DOHH2 (cell line): ENCODE data around the gene DSC2.

ENCODE experiments used
- EZH2phosphoT487 ChIP-seq: fragments of 200-600 bp; sonication (generic); IDR thresholded peaks from 2 replicates; pipeline ENCODE4 v1.6.1; 2017; ENCODE audit warnings: borderline replicate concordance, mild to moderate bottlenecking, antibody characterized with exemption, low read length, moderate library complexity, mixed read lengths
- TF ChIP-seq, protein P1 (sequence below): fragments of 200-600 bp; sonication (generic); IDR thresholded peaks from one replicate; pipeline ENCODE4 v1.5.1; 2014; ENCODE audit warnings: antibody characterized with exemption, mild to moderate bottlenecking, low read depth, low read length; ENCODE audit not compliant: poor library complexity, severe bottlenecking

DNA sequence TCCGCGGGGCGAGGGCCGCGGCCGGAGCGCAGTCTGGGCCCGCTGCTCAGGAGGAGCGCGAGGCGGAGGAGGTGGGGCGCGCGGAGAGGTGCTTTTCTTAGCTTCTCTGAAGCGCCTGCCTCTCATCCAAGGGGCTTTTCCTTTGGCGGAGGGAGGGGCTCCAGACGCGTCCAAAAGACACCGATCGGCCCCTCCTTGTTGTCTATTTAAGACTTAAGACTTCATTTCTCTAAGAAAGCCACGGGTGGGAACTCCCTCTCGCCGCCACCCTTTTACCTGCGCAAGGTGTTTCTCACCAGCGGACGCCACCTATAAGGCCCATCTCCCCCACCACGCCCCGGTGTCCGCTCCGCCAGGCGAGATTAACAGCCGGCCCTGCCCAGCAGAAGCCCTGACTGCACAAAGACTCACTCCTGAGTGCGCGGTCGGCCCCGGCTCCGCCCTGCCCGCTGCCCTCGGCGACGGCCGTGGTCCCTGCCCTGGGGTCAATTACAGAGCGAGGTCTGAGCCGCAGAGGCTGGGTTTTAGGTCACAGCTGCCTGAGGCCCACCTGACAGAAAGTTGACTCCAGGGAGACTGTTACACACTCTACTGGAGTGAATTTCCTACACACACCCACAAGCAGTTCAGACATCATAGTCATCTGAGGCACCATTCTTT lies at the start of gene DSC2:
- TF ChIP-seq, protein P1, sequence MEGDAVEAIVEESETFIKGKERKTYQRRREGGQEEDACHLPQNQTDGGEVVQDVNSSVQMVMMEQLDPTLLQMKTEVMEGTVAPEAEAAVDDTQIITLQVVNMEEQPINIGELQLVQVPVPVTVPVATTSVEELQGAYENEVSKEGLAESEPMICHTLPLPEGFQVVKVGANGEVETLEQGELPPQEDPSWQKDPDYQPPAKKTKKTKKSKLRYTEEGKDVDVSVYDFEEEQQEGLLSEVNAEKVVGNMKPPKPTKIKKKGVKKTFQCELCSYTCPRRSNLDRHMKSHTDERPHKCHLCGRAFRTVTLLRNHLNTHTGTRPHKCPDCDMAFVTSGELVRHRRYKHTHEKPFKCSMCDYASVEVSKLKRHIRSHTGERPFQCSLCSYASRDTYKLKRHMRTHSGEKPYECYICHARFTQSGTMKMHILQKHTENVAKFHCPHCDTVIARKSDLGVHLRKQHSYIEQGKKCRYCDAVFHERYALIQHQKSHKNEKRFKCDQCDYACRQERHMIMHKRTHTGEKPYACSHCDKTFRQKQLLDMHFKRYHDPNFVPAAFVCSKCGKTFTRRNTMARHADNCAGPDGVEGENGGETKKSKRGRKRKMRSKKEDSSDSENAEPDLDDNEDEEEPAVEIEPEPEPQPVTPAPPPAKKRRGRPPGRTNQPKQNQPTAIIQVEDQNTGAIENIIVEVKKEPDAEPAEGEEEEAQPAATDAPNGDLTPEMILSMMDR, result no peak
- no peak for TF ChIP-seq EZH2phosphoT487
